ENCODE results near the gene FAM98B. TPM values are rescaled to one million over a fixed set of nuclear protein-coding genes. Genes with fewer than 3 reads are reported as not detected.

Gene FAM98B
- total and polyA plus RNA-seq, 9 of the 15 experiments (the other 6 are each of a cell fraction or from before 2014, with no cell fraction given), result 3.1 to 42.0 (median 9.4) TPM

DNA sequence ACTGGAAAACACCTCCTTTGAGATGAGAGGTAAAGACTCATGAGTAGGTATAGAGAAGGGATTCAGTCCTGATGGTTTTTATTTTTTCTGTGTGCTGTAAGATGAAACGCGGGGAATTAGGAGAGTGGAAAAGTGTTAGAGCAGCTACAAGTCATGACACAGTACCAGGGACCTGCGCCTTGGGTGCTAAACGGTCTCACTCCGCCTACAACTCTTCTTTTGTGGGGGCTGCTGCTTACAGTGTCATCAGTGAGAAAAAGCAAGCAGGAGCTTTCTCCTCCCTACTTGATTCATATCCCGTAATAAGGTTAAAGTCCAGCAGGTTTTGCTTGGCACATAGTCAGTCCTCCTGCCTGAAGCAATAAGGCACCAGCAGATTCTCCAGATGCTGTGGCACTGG is 71.6 kb downstream of the FAM98B start (continued):
- TF ChIP-seq FOXP1 (CRISPR knock-in tag; IDR thresholded peaks at IDR 0.05) (no peak), COPS2 (conservative IDR thresholded peaks at IDR 0.05) (no peak), ZNF165 (CRISPR knock-in tag; IDR thresholded peaks at IDR 0.05; ENCODE audit: borderline replicate concordance) (no peak), MYC (IDR thresholded peaks at IDR 0.05; ENCODE audit: low read depth, low read length) (no peak), MYC (CRISPR knock-in tag; IDR thresholded peaks at IDR 0.05; ENCODE audit: borderline replicate concordance, low read depth) (no peak), ZNF23 (CRISPR knock-in tag; IDR thresholded peaks at IDR 0.05) (no peak), SPI1 (IDR thresholded peaks at IDR 0.05; ENCODE audit: borderline replicate concordance, low read depth, low read length) (no peak), RUNX1 (IDR thresholded peaks at IDR 0.05; ENCODE audit: low read depth) (no peak)
- TF ChIP-seq, protein P1, sequence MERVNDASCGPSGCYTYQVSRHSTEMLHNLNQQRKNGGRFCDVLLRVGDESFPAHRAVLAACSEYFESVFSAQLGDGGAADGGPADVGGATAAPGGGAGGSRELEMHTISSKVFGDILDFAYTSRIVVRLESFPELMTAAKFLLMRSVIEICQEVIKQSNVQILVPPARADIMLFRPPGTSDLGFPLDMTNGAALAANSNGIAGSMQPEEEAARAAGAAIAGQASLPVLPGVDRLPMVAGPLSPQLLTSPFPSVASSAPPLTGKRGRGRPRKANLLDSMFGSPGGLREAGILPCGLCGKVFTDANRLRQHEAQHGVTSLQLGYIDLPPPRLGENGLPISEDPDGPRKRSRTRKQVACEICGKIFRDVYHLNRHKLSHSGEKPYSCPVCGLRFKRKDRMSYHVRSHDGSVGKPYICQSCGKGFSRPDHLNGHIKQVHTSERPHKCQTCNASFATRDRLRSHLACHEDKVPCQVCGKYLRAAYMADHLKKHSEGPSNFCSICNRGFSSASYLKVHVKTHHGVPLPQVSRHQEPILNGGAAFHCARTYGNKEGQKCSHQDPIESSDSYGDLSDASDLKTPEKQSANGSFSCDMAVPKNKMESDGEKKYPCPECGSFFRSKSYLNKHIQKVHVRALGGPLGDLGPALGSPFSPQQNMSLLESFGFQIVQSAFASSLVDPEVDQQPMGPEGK (CRISPR knock-in tag; IDR thresholded peaks at IDR 0.05; ENCODE audit: borderline replicate concordance), result no peak
- TF ChIP-seq, protein P2, sequence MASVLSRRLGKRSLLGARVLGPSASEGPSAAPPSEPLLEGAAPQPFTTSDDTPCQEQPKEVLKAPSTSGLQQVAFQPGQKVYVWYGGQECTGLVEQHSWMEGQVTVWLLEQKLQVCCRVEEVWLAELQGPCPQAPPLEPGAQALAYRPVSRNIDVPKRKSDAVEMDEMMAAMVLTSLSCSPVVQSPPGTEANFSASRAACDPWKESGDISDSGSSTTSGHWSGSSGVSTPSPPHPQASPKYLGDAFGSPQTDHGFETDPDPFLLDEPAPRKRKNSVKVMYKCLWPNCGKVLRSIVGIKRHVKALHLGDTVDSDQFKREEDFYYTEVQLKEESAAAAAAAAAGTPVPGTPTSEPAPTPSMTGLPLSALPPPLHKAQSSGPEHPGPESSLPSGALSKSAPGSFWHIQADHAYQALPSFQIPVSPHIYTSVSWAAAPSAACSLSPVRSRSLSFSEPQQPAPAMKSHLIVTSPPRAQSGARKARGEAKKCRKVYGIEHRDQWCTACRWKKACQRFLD (CRISPR knock-in tag; IDR thresholded peaks at IDR 0.05), result no peak
